Suppressor macrophage treated with lipopolysaccharide for 4 hours (primary cell): ENCODE data around the gene SLC25A19.
A peak's percentile ranks its signal among the peaks of the same experiment; 100 is the strongest.
"Not testable (repeated sequence)": the region's sequence is repeated elsewhere in the genome, so short reads cannot be mapped to it uniquely, and the experiment has no call there.

ENCODE experiments used
- DNase-seq: peaks from one replicate; pipeline ENCODE4 v3.0.0-alpha.2; 2020

The SLC25A19 gene

GRCh38 chr17:75301049-75301448 lies 11.8 kb upstream of the SLC25A19 start:
- DNase-seq, result peak; percentile 93

- no peak for DNase-seq
These were observed 11.0 kb upstream of the SLC25A19 start for GRCh38 chr17:75300280-75300679.

GRCh38 chr17:75295201-75296158 lies 6.2 kb upstream of the SLC25A19 start:
- peak; percentile 97 for DNase-seq

DNA sequence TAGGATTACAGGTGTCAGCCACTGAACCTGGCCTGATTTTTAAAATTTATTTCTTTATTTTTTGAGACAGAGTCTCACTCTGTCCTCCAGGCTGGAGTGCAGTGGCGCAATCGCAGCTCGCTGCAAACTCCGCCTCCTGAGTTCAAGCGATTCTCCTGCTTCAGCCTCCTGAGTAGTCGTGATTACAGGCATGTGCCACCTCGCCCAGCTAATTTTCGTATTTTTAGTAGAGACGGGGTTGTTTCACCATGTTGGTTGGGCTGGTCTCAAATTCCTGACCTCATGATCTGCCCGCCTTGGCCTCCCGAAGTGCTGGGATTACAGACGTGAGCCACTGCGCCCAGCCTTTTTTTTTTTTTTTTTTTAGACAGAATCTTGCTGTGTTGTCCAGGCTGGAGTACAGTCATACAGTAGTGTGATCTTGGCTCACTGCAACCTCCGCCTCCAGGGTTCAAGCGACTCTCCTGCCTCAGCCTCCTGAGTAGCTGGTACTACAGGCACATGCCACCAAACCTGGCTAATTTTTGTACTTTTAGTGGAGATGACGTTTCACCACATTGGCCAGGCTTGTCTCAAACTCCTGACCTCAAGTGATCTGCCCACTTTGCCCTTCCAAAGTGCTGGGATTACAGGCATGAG lies 3.7 kb upstream of the SLC25A19 start:
- DNase-seq, result peak; percentile 83

GRCh38 chr17:75289832-75290337 lies 652 bp upstream of the SLC25A19 start:
- peak; percentile 91 for DNase-seq

GRCh38 chr17:75288770-75289114 lies 491 bp downstream of the SLC25A19 start:
- peak; percentile 60 for DNase-seq

DNA sequence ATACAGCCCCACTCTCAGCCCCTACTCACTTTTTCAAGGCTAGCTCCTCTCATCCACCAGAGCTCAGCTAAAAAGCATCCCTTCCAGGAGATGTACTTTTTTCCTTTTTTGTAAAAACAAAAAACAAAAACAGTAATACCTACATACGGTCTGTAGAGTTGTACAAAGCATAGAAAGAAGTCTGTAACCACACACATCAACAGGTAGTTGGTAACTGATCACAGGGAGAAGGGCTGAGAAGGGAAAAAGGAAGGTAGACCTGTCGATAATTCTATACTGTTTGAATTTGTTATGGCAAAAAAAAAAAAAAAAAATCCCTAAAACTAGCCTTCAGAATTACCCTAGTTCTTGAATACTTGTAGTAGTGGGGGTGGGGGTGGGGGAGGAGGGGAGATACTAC lies 874 bp downstream of the SLC25A19 start:
- no peak for DNase-seq

- no peak for DNase-seq
These were observed 2.0 kb downstream of the SLC25A19 start for GRCh38 chr17:75287221-75287620.

DNA sequence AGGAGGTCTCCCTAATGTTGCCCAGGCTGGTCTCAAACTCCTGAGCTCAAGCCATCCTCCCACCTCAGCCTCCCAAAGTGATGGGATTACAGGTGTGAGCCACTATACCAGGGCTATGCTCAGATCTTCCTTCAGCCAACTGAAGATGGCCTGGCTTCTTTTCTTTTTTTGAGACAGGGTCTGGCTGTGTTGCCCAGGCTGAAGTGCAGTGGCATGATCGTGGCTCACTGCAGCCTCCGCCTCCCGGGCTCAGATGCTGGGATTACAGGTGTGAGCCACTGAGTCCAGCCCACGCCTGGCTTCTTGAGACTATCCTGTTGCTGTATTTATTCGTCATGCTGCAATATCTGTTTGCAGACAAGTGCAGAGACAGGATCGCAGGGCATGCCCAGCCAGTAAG lies 4.1 kb downstream of the SLC25A19 start:
- DNase-seq, result no peak

DNA sequence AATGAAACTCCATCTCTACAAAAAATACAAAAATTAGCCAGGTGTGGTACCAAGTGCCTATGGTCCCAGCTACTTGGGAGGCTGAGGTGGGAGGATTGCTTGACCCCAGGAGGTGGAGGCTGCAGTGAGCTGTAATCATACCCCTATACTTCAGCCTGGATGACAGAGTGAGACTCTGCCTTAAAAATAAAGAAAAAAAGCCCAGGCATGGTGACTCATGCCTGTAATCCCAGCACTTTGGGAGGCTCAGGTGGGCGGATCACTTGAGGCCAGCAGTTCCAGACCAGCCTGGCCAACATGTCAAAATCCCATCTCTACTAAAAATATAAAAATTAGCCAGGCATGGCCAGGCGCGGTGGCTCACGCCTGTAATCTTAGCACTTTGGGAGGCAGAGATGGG lies 9.0 kb downstream of the SLC25A19 start:
- DNase-seq, result not testable (repeated sequence)

DNA sequence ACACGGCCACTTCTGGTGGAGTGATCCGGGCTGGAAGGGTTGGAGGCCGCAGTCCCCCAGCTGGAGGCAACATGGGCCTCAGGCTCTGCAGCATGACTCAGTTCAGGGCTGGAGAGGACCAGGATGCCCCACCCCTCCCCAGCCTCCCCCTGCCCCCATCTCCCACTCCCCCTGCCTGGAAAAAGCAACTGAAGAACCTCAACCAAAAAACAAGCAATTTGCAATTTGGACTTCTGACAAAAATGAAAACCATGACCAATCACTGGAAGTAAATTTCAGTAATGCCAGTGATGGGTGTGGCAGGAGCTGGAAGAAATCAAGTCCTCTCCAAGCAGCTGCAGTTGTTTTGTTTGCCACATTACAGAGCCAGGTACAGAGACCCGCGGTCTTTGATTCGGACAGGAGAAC lies 11.6 kb downstream of the SLC25A19 start:
- no peak for DNase-seq

- DNase-seq, result peak; percentile 55
These were observed 15.1 kb downstream of the SLC25A19 start for GRCh38 chr17:75273977-75274708.

GRCh38 chr17:75272848-75273184 lies 16.4 kb downstream of the SLC25A19 start:
- DNase-seq, result no peak

DNA sequence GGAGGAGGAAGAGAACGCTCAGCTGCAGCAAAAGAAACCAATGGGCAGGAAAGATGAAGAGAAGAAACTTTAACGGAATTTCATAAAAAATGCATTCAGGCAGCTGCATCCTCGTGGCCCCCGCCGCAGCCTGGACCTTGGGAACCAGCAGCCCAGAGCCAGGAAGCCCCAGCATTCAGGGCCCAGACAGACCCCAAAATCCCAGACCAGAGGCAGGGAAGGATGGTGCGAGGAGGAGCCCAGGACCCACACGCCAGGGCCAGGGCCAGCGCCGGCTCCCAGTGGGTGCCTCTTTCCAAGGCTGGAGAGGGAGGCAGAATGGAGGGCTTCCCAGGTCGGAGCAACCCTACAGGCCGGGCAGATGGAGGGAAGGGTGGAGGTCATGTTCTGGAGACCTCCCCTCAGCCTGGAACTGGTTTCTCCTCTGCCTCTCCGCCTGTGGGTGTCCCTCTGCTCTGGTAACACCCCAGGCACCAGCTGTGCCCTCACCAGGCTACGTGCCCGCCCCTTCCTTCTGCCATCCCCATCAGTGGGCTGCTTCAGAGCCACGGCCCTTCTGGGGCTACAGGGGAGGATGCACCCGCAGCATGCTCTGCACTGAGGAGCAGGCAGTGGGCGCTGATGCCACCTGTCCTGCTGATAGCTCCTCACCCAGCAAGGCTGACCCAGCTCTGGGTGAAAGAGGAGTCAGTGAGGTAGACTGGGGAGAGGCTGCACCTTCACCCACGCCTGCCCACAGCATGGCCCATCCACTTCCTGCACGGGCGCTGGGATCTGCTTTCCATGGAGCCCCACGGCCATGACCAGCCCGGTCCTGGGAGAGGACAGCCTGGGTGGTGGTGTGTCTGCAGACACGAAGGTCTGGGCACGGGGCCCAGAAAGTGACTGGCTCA lies 17.0 kb downstream of the SLC25A19 start:
- no peak for DNase-seq

DNA sequence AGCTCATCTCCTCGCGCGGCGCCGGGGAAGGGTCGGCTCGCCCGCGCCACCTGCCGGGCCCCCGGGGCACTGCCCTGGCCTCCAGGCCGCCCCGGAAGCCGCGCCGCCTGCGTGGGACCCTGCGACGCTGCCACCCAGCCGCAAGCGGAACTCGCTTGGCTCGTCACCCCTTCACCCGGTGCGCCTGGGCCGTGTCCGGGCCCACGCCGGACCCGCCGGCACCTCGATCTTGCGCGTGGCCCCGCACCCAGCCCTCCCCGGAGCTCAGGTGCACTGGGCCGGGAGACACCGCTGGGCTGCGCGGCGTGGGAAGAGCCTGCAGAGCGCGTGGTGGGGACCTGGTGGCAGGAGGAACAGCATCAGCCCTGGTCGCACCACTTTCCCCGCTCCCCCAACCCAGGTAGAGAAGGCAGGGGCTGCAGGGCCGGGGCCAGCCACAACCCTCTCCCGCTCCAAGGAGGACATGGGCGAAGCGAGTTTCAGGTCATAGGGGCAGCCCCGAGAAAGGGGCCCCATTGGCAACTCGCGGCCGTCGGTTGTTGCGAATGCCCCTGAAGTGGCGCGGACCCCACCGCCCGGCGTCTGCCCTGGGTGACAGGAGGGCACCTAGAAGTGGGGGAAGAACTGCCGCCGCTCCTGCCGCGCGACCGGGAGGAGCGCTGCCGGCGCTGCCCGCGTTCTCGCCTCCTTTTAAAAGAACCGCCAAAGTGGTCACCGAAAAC lies 17.8 kb downstream of the SLC25A19 start:
- DNase-seq, result peak; percentile 94

- DNase-seq, result no peak
These were observed 18.3 kb downstream of the SLC25A19 start, which contains the start of gene MIF4GD for GRCh38 chr17:75270966-75271232. TSS of gene MIF4GD (minus strand) at chr17:75271231. CDS start at chr17:75270195, 1,036 bp downstream.

GRCh38 chr17:75270218-75270965 lies 18.8 kb downstream of the SLC25A19 start:
- DNase-seq, result peak; percentile 84

GRCh38 chr17:75269844-75270217 lies 19.4 kb downstream of the SLC25A19 start:
- no peak for DNase-seq

GRCh38 chr17:75267411-75268232 lies 21.6 kb downstream of the SLC25A19 start:
- no peak for DNase-seq

GRCh38 chr17:75267153-75267410 lies 22.2 kb downstream of the SLC25A19 start:
- DNase-seq, result peak; percentile 68
